GM13977 (cell line): Measurements from ENCODE around the gene MSN.
"Not testable (repeated sequence)": the region's sequence is repeated elsewhere in the genome, so short reads cannot be mapped to it uniquely, and the experiment has no call there.

Experiments used
- DNase-seq: peaks from one replicate; pipeline ENCODE4 v3.0.0; 2012; ENCODE audit warnings: low spot score
- in situ Hi-C: fragments of 300-500 bp; cut with MboI; formaldehyde crosslinking; loops from one replicate; pipeline ENCODE4 v1.12.0; 2022; ENCODE audit warnings: low sequenced_read_pairs, low pct_unique_long_range_greater_than_20kb, mixed read lengths, inconsistent platforms; ENCODE audit not compliant: unreplicated experiment
- TF ChIP-seq, protein P1 (sequence below): IDR thresholded peaks from 2 replicates; pipeline ENCODE4 v1.5.1; 2012; ENCODE audit warnings: mild to moderate bottlenecking, control low read depth; ENCODE audit not compliant: insufficient read depth; ENCODE audit errors: extremely low read depth, missing control alignments

The MSN gene

DNA sequence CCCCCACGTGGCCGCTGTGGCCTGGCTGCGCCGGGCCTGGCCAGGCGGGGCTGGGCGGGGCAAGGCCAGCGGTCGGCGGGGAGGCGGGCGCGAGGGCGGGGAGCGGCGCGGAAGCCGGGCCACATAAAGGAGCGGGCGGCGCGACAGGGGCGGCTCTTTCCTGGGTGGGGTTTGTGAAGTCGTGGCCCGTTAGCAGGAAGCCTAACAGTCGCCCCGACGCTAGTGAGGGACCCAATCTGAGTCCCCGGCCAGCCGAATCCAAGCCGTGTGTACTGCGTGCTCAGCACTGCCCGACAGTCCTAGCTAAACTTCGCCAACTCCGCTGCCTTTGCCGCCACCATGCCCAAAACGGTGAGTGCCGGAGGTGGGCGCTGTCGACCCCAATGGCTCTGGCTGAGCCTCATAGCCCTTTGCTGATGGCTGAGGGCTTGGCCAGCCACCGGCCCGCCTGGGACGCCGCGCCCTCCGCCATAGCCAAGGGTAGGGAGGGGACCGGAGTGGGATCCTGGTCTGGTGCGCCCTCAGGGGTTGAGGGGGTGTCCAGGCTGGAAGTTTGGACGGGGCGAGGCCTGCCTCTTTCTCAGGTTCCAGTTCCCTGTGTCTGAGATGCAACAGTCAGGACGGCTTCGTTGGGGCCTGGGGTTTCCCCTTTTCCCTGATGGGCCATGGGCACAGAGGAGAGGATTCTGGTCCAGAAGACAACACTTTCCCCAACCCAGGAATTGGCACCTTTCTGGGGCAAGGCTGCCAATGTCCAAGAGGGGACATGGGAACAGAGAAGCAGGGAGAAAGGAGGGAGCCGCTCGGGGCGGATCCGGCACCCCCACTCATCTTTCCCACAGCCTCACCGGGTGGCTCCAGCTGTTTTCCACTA is at the start of gene MSN:
Gene MSN, plus strand, starts transcription at position 152 of the 874 bp plus-strand sequence. Its CDS starts 188 bp downstream, at position 340.
- in situ Hi-C loops: no loop called here
- peak; percentile 75 for DNase-seq
- TF ChIP-seq, protein P1, sequence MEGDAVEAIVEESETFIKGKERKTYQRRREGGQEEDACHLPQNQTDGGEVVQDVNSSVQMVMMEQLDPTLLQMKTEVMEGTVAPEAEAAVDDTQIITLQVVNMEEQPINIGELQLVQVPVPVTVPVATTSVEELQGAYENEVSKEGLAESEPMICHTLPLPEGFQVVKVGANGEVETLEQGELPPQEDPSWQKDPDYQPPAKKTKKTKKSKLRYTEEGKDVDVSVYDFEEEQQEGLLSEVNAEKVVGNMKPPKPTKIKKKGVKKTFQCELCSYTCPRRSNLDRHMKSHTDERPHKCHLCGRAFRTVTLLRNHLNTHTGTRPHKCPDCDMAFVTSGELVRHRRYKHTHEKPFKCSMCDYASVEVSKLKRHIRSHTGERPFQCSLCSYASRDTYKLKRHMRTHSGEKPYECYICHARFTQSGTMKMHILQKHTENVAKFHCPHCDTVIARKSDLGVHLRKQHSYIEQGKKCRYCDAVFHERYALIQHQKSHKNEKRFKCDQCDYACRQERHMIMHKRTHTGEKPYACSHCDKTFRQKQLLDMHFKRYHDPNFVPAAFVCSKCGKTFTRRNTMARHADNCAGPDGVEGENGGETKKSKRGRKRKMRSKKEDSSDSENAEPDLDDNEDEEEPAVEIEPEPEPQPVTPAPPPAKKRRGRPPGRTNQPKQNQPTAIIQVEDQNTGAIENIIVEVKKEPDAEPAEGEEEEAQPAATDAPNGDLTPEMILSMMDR: peak; percentile 28

DNA sequence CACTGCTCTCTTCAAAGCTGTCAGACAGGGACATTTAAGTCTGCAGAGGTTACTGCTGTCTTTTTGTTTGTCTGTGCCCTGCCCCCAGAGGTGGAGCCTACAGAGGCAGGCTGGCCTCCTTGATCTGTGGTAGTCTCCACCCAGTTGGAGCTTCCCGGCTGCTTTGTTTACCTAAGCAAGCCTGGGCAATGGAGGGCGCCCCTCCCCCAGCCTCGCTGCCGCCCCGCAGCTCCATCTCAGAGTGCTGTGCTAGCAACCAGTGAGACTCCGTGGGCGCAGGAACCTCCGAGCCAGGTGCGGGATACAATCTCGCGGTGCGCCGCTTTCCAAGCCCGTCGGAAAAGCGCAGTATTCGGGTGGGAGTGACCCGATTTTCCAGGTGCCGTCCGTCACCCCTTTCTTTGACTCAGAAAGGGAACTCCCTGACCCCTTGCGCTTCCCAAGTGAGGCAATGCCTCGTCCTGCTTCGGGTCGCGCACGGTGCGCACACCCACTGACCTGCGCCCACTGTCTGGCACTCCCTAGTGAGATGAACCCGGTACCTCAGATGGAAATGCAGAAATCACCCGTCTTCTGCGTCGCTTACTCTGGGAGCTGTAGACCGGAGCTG is 47.3 kb upstream of the MSN start:
- in situ Hi-C loops, DNase-seq: not testable (repeated sequence)

DNA sequence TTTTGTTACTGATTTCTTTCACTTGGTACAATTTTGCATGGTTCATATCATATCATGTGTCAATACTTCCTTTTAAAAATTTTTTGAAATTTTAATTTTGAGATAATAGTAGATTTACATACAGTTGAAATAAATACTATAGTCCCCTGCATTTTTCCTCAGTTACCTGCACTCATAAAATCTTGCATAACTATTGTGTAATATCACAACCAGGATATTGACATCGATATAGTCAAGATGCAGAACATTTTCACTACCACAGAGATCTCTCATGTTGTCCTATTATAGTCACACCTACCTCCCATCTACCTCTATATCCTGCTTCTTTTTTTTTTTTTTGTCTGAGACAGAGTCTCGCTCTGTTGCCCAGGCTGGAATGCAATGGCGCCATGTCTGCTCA is 36.7 kb upstream of the MSN start:
- DNase-seq: no peak
- TF ChIP-seq, protein P1: no peak
- in situ Hi-C loops: no loop called here

DNA sequence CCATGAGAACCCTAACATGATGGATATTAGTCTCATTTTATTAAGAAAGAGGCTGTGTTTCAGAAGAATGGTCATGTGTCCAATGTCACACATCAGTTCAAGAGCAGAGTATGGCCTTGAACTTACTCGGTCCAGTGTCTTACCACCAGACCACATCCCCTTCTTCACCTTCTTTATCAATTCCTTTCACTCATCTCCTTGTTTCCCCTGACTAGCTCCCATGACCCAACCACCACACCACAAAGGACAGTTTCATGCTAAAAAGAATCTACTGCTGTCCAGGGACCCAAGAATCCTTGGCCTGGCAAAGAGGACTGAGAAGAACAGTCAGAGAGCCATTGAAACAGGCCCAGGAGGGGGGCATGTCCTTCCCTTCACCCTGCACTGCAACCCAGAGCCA is 33.6 kb upstream of the MSN start:
- no peak for DNase-seq
- TF ChIP-seq, protein P1: no peak
- in situ Hi-C loops: no loop called here

GRCh38 chrX:65634732-65635131 is 32.7 kb upstream of the MSN start:
- no peak for DNase-seq
- in situ Hi-C loops: no loop called here
- TF ChIP-seq, protein P1: no peak

GRCh38 chrX:65635378-65635777 is 32.1 kb upstream of the MSN start:
- DNase-seq: no peak

GRCh38 chrX:65635822-65636221 is 31.6 kb upstream of the MSN start:
- TF ChIP-seq, protein P1: no peak
- DNase-seq: no peak
- in situ Hi-C loops: no loop called here

More at GRCh38 chrX:65635378-65635777, 32.1 kb upstream of the MSN start:
- in situ Hi-C loops: no loop called here
- TF ChIP-seq, protein P1: no peak

DNA sequence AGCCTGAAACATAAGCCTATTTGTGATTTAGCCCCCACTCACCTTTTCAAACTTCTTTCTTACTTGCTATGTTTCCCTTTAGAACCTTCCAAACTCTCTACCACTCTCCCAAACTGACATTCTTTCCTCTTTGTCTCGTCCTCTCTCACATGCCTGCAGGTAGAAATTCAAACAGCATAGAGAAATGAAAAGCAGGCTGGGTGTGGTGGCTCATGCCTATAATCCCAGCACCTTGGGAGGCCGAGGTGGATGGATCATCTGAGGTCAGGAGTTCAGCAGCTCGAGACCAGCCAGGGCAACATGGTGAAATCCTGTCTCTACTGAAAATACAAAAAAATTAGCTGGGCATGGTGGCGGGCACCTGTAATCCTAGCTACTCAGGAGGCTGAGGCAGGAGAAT is 31.2 kb upstream of the MSN start:
- not testable (repeated sequence) for DNase-seq

More for the DNA sequence above, 31.2 kb upstream of the MSN start:
- in situ Hi-C loops: not testable (repeated sequence)
